Activated CD8-positive, alpha-beta memory T cell treated with anti-CD3 and anti-CD28 coated beads, Interleukin-2, amount 50 U/mL, for 24 hours (primary cell): ENCODE results near the gene GSC2.
"Not testable (repeated sequence)": the region's sequence is repeated elsewhere in the genome, so short reads cannot be mapped to it uniquely, and the experiment has no call there.

Experiments used
- DNase-seq: peaks from one replicate; pipeline ENCODE4 v3.0.0-alpha.2; 2020; ENCODE audit errors: extremely low read depth

Gene GSC2

GRCh38 chr22:19178065-19178656, 28.1 kb upstream of the GSC2 start:
- DNase-seq, result no peak

- DNase-seq, result no peak
These were observed 27.3 kb upstream of the GSC2 start for GRCh38 chr22:19177164-19178064.

- no peak for DNase-seq
These were observed 26.6 kb upstream of the GSC2 start for GRCh38 chr22:19176732-19177131.

GRCh38 chr22:19176175-19176643, 26.1 kb upstream of the GSC2 start:
- no peak for DNase-seq

GRCh38 chr22:19175602-19176174, 25.6 kb upstream of the GSC2 start:
- DNase-seq, result no peak

GRCh38 chr22:19175026-19175601, 25.0 kb upstream of the GSC2 start:
- DNase-seq, result no peak

GRCh38 chr22:19174106-19175025, 24.3 kb upstream of the GSC2 start:
- no peak for DNase-seq

GRCh38 chr22:19173047-19174035, 23.2 kb upstream of the GSC2 start:
- no peak for DNase-seq

- DNase-seq, result no peak
These were observed 22.3 kb upstream of the GSC2 start for GRCh38 chr22:19172213-19173046.

- DNase-seq, result no peak
These were observed 19.8 kb upstream of the GSC2 start for GRCh38 chr22:19169947-19170318.

- no peak for DNase-seq
These were observed 19.2 kb upstream of the GSC2 start for GRCh38 chr22:19169002-19169946.

GRCh38 chr22:19168088-19168890, 18.2 kb upstream of the GSC2 start:
- DNase-seq, result no peak

- DNase-seq, result no peak
These were observed 17.2 kb upstream of the GSC2 start for GRCh38 chr22:19167106-19167869.

- no peak for DNase-seq
These were observed 16.3 kb upstream of the GSC2 start for GRCh38 chr22:19166421-19166820.

GRCh38 chr22:19164425-19164824, 14.3 kb upstream of the GSC2 start:
- DNase-seq, result no peak

GRCh38 chr22:19158649-19159048, 8.6 kb upstream of the GSC2 start:
- DNase-seq, result not testable (repeated sequence)
